ENCODE measurements around the gene PKNOX2. TPM values are rescaled to one million over a fixed set of nuclear protein-coding genes. Genes with fewer than 3 reads are reported as not detected.

Gene PKNOX2
- total RNA-seq, 6 experiments from 2014 or later = 0.10 TPM; not detected in 5

DNA sequence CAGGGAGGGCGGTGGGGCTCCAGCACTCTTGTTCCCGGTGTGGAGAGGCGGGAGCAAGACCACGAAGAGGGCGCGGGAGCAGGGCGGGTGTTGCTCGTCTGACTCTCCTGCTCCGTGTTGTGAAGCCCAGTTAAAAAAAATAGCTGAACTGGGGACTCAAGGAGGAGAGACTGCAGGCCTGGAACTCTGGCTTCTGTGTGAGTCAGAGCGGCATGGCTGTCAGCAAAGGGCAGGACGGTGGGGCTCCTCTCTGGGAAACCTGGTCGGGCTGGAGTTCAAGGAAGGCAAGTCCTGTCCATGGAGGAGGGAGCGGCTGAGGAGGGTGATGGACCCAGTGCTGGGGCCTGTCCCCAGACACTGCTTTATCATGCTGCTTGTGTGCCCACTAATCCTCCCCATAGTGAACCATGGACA is 179.2 kb downstream of the PKNOX2 start:
- H3K27me3 Mint-ChIP-seq (ENCODE audit: insufficient read depth) = peaks cover 22% of the 10 kb centered on the region
- no peak for DNase-seq
- H3K27ac Mint-ChIP-seq = no peak overlapping the region
- TF ChIP-seq, protein P1, sequence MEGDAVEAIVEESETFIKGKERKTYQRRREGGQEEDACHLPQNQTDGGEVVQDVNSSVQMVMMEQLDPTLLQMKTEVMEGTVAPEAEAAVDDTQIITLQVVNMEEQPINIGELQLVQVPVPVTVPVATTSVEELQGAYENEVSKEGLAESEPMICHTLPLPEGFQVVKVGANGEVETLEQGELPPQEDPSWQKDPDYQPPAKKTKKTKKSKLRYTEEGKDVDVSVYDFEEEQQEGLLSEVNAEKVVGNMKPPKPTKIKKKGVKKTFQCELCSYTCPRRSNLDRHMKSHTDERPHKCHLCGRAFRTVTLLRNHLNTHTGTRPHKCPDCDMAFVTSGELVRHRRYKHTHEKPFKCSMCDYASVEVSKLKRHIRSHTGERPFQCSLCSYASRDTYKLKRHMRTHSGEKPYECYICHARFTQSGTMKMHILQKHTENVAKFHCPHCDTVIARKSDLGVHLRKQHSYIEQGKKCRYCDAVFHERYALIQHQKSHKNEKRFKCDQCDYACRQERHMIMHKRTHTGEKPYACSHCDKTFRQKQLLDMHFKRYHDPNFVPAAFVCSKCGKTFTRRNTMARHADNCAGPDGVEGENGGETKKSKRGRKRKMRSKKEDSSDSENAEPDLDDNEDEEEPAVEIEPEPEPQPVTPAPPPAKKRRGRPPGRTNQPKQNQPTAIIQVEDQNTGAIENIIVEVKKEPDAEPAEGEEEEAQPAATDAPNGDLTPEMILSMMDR (IDR thresholded peaks at IDR 0.05) = no peak
- H3K9me3 Mint-ChIP-seq = no peaks in the 10 kb centered on the region
- no peak overlapping the region for H3K4me3 Mint-ChIP-seq
- no peaks in the 10 kb centered on the region for H3K36me3 Mint-ChIP-seq (ENCODE audit: low read depth)
- H3K4me1 Mint-ChIP-seq (ENCODE audit: low read depth) = peaks cover 17% of the 10 kb centered on the region

DNA sequence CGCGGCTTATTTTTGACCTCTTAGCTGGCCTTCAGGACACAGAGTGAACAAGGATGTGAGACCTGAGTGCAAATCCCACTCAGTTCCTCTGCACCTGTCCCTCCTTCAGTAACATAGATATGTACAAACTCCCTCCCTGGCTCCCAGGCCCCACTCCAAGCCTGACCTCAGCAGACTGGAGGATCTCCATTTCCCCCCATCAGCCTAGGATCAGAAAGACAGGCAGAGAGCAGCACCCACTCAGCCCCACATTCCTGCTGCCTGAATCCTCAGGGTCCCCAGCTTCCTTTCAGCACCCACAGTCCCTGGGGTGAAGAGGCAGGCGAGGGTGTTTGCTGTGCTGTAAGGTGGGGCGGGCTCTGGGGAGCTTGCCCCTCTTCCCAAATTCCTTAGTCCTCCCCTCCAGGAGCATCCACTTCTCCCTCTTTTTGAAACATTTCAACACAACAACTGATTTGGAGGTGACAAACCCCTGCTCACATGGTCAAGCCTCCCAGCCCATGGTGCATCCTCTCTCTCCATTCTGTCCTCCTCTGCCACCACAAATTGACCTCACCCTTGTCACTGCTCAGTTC is 180.4 kb downstream of the PKNOX2 start:
- TF ChIP-seq, protein P1 (IDR thresholded peaks at IDR 0.05) = no peak
- Mint-ChIP-seq H3K9me3 (no peaks in the 10 kb centered on the region), H3K4me3 (no peak overlapping the region), H3K27ac (no peak overlapping the region), H3K4me1 (ENCODE audit: low read depth) (peaks cover 17% of the 10 kb centered on the region), H3K36me3 (ENCODE audit: low read depth) (no peaks in the 10 kb centered on the region), H3K27me3 (ENCODE audit: insufficient read depth) (peaks cover 16% of the 10 kb centered on the region)
- DNase-seq = no peak

DNA sequence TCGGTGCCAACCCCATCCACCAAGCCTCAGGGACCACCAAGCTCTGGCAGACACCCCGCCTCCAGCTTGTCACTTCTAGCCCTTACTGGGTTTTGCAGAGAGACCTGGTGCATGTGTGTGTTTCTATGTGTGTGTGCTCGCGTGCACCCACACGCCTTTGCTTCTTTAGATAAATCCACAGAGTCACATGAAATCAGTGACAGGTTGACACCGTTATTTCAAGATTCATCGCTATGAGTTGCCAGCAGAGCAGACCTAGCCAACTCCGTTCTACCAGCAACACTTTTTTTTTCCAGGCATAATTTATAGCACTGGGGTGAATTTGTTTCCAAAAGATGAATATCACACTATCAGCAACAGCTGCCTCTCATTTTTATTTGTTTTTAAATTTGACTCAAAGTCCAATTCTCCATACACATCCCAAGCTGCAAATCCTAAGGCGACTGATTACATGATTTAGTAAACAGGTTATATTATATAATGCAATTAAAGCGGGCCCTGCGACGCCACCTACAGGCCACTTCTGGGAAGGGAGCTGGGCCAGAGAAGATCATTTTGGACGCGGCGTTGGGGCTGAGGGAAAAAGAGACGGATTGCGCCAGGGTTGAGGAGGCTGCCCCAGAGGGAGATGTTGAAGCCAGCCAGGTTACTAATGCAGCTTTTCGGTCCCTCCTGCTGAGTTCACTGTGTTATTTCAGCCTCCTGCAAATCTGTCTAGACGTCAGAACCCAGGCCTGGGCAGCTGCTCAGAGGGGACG is 181.0 kb downstream of the PKNOX2 start:
- no peaks in the 10 kb centered on the region for H3K9me3 Mint-ChIP-seq
- H3K36me3 Mint-ChIP-seq (ENCODE audit: low read depth) = no peaks in the 10 kb centered on the region
- peaks cover 17% of the 10 kb centered on the region for H3K4me1 Mint-ChIP-seq (ENCODE audit: low read depth)
- H3K27ac Mint-ChIP-seq = no peak overlapping the region
- TF ChIP-seq, protein P1 (IDR thresholded peaks at IDR 0.05) = peak; percentile 94
- H3K4me3 Mint-ChIP-seq = no peak overlapping the region
- peaks cover 18% of the 10 kb centered on the region for H3K27me3 Mint-ChIP-seq (ENCODE audit: insufficient read depth)
- DNase-seq = peak; percentile 13

DNA sequence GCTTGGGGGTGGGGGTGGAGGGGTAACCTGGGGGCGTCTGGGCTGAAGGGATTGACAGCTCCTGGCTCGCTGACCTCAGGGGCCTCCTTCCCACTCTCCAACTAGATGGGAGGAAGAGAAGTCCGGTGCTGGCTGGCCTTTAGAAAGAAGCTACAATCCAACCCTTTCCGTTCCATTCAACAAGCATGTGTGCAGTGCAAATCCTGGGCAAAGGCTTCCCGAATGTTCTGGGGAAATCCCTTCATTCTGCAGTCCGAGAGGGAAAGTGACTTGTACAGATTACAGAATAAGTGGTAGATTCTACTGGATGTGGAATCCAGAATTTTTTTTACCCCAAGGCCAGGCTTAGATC is 181.6 kb downstream of the PKNOX2 start:
- TF ChIP-seq, protein P1 (IDR thresholded peaks at IDR 0.05) = no peak
- no peaks in the 10 kb centered on the region for H3K36me3 Mint-ChIP-seq (ENCODE audit: low read depth)
- H3K4me3 Mint-ChIP-seq = no peak overlapping the region
- no peak for DNase-seq
- H3K4me1 Mint-ChIP-seq (ENCODE audit: low read depth) = peaks cover 17% of the 10 kb centered on the region
- peaks cover 15% of the 10 kb centered on the region for H3K27me3 Mint-ChIP-seq (ENCODE audit: insufficient read depth)
- H3K9me3 Mint-ChIP-seq = no peaks in the 10 kb centered on the region
- H3K27ac Mint-ChIP-seq = no peak overlapping the region

DNA sequence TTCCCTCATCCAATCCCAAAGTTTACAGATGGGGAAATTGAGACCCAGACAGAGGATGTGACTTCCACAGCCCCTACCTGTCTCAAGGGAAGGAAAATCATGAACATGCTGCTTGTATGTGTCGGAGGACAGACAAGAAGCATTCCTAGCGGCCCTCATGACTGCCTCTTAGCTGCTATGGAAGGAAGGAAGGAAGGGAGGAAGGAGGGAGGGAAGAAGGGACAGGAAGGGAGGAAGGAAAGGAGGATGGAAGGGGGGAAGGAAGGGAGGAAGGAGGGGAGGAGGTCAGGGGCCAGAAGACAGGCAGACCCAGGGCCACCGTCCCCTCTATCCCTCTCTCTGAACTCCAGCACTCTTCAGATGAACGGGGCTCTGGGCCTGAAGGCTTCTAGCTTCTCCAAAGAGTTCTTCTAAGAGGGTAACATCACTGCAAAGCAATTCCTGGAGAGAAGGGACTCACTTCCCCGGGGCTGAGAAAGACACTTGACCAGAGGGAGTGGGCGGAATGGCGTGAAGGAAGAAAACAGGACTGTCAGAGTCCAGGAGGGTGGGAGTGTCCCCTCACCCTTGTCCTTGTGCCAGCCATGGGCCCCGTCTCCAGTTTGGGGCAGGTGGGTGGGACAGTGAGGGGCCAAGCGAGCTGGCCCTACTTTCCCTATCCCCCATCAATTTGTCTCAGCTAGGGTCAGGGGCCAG is 182.2 kb downstream of the PKNOX2 start:
- no peak for DNase-seq
- no peaks in the 10 kb centered on the region for H3K9me3 Mint-ChIP-seq
- peaks cover 17% of the 10 kb centered on the region for H3K4me1 Mint-ChIP-seq (ENCODE audit: low read depth)
- H3K27me3 Mint-ChIP-seq (ENCODE audit: insufficient read depth) = peaks cover 14% of the 10 kb centered on the region
- H3K4me3 Mint-ChIP-seq = no peak overlapping the region
- no peak overlapping the region for H3K27ac Mint-ChIP-seq
- no peaks in the 10 kb centered on the region for H3K36me3 Mint-ChIP-seq (ENCODE audit: low read depth)
- TF ChIP-seq, protein P1 (IDR thresholded peaks at IDR 0.05) = no peak

Measured in HFFc6 (cell line).